Stimulated activated CD4-positive, alpha-beta T cell treated with anti-CD3 and anti-CD28 coated beads, Interleukin-15, amount 100 ng/mL, for 48 hours (primary cell): ENCODE data around the gene RTN3.
"Not testable (repeated sequence)": the region's sequence is repeated elsewhere in the genome, so short reads cannot be mapped to it uniquely, and the experiment has no call there.

Experiments
- DNase-seq, 2 donors: peaks; one replicate each; pipeline ENCODE4 v3.0.0-alpha.2; 2020; ENCODE audit warnings: low read depth in 2 of 2

The RTN3 gene

GRCh38 chr11:63682066-63683021 is 1.0 kb downstream of the RTN3 start:
- no peak for DNase-seq

- no peak for DNase-seq
These were observed 2.1 kb downstream of the RTN3 start for GRCh38 chr11:63683133-63683991.

GRCh38 chr11:63685158-63685721 is 3.9 kb downstream of the RTN3 start:
- not testable (repeated sequence) for DNase-seq

GRCh38 chr11:63686926-63687325 is 5.6 kb downstream of the RTN3 start:
- no peak for DNase-seq

- DNase-seq, result no peak
These were observed 6.5 kb downstream of the RTN3 start for GRCh38 chr11:63687845-63688244.

GRCh38 chr11:63694596-63694995 is 13.3 kb downstream of the RTN3 start:
- no peak for DNase-seq

- no peak for DNase-seq
These were observed 17.9 kb downstream of the RTN3 start for GRCh38 chr11:63698976-63699733.

GRCh38 chr11:63699896-63700295 is 18.6 kb downstream of the RTN3 start:
- DNase-seq, result no peak

- no peak for DNase-seq
These were observed 24.2 kb downstream of the RTN3 start for GRCh38 chr11:63705526-63705925.

- DNase-seq, result no peak
These were observed 27.5 kb downstream of the RTN3 start for GRCh38 chr11:63708764-63709163.

- no peak for DNase-seq
These were observed 28.1 kb downstream of the RTN3 start for GRCh38 chr11:63709336-63709884.

GRCh38 chr11:63710476-63711217 is 29.3 kb downstream of the RTN3 start:
- no peak for DNase-seq

GRCh38 chr11:63711838-63712237 is 30.5 kb downstream of the RTN3 start:
- no peak for DNase-seq

GRCh38 chr11:63713766-63714165 is 32.5 kb downstream of the RTN3 start:
- no peak for DNase-seq

GRCh38 chr11:63716046-63716445 is 34.7 kb downstream of the RTN3 start:
- no peak for DNase-seq

- DNase-seq, result no peak
These were observed 37.7 kb downstream of the RTN3 start for GRCh38 chr11:63719001-63719400.

GRCh38 chr11:63719987-63720386 is 38.7 kb downstream of the RTN3 start:
- no peak for DNase-seq

GRCh38 chr11:63720611-63721010 is 39.3 kb downstream of the RTN3 start:
- DNase-seq, result no peak

GRCh38 chr11:63729326-63729725 is 48.0 kb downstream of the RTN3 start:
- no peak for DNase-seq

- no peak for DNase-seq
These were observed 55.6 kb downstream of the RTN3 start for GRCh38 chr11:63736864-63737263.

- no peak for DNase-seq
These were observed 56.4 kb downstream of the RTN3 start for GRCh38 chr11:63737718-63738117.
